Ecto neural progenitor cell (in vitro differentiated cells): ENCODE results near the gene DMD.
A peak's percentile ranks its signal among the peaks of the same experiment; 100 is the strongest.
"Not testable (repeated sequence)": the region's sequence is repeated elsewhere in the genome, so short reads cannot be mapped to it uniquely, and the experiment has no call there.

Experiments
- DNase-seq: peaks from one replicate; pipeline ENCODE4 v3.0.0-alpha.2; 2018; ENCODE audit warnings: low spot score

The DMD gene

DNA sequence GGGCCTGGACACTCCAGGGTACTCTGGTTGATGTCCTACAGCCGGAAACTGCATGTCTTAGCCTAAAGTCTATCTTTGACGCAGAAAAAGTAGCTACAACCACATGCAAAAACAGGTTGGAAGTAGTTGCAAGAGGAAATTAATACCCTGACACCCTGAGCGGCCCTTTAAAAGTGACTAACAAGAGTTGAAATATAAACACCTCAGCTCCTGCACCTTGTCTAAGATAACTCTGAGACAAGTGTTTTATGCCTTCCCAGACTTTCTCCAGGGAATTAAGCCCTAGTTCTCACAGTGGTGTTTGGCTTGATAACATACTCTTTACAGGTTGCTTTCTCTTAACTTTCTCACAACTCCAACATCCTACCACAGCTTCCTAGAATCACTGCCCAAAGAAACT lies 943.1 kb downstream of the DMD start:
- no peak for DNase-seq

DNA sequence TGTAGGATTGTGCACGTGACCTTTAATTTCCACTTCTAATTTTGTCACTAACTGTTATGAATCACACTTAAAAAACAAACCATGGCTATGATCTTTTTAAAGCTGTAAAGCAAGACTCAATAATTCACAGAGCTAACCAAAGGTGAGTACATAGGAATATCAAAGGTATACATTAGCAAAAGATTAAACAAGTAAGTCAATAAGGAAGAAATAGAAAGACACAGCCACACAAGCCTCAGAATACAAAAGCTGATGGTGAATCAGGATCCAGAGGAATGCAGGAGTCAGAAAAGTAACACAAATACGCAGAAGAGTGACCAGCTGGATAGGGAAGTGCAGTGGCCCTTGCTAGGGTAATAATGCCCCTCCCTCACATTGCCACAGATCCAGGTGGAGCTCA lies 943.6 kb downstream of the DMD start:
- DNase-seq = no peak

DNA sequence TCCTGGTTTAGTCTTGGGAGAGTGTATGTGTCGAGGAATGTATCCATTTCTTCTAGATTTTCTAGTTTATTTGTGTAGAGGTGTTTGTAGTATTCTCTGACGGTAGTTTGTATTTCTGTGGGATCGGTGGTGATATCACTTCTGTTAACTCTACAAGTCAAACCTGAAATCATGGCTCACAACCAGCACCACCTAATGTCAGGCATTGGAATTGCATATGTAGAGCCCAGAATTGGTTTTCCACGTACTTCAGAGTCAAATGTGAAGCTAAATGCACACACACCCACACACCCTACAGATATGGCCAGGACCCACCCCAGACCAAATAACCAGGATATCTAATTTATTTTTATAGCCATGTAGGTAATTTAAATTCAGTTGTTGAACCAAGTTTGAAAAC lies 964.7 kb downstream of the DMD start:
- DNase-seq = not testable (repeated sequence)

DNA sequence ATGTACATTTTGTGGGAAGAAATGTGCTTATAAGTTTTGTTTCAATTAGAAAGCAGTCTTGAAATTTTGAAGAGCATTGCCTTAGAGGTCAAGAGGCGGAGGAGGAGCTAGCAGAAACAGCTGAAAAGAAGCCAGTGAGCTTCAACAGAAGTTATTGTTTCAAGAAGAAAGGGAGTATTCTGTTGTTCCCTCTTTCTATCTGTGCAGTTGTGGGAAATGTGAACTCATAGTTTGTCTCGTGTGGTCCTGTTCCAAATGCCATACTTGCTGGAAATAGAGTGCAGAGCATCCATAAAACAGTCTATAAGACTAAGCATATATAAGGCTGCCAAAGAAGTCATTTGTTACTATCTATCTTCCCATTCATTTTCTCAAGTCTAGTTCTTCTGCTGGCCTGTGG lies 1015.7 kb downstream of the DMD start:
- DNase-seq = no peak

DNA sequence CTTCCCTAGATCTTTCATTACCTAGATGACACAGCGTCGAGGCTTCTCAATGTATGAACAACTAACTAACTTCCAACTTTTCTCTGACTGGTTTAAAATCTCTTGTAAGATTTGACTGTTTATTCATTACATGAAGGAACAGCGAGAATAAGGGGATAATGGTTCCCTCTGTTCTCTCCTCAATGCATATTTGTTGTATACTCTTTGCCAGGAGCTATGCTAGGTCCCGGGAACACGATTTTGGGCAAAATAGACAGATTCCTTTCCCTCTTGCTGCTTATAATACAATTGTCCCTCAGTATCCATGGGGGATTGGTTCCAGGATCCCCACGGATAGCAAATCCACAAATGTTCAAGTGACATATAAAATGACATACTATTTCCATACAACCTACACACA lies 1020.0 kb downstream of the DMD start:
- no peak for DNase-seq

DNA sequence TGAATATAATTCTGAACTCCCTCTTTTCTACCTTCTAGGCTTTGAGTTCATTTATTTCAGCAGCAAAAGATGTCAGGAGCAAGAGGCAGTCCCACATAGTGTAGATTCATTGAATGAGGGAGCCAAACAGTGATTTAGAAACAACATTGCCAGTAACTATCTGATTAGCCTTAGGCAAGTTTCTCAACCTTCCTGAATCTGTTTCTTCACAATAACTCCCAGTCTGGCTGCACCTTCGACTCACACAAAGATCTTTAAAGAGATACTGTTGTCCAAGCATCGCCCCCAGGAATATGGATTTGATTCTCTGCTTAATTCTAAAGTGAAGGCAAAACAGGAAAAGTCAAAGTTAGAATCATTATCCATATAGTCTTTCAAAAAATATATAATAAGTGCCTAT lies 1026.2 kb downstream of the DMD start:
- no peak for DNase-seq

DNA sequence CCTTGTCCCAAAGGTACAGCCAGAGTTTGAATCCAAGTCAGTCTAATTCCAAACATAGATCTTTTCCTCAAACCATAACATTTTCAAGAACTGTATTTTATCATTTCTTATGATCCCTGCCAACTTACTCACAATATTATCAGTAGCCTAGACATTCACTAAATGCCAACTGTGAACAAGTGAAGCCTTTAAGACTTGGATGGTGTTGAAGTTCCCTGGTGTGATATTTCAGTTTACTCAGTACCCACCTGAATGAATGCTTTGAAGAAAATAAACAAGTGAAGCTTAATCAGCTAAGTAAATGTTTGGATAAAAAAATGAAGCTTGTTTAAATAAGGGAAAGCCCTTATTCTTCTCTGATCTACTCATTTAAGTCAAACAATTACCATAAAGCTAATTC lies 1028.3 kb downstream of the DMD start:
- DNase-seq = no peak

DNA sequence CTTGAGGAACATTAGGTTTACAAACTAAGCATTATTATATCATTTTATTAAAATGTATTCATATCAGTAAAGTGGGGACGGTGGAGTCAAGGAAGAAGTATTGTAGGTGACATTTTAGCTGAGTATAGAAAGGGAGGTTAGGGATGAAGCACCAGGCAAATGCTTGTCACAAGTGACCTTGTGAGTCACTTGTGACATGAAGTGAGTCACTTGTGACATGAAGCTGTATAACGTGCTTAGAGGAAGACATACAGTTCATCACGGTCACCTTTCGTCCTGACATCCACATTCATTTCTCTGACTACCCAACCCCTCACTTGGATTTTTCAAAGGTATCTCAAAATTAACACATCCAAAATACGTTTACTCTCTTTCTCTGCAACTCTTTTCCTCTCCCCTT lies 1034.8 kb downstream of the DMD start:
- no peak for DNase-seq

DNA sequence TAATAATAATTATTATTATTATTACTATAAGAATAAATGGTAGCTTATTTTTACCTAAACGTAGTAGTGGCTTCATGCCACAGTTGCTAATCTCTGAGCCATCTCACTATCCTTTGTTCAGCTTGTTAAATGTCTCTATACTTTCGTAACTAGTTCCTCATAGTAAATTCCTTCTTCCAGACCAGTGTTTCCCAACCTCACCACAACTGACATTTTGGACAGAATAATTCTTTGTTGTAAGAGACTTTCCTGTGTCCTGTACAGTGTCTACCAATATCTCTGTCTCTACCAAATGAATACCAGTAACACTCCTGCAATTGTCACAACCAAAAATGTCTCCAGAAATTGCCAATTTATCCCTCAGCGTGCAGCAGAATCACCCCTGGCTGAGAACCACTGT lies 1040.9 kb downstream of the DMD start:
- no peak for DNase-seq

DNA sequence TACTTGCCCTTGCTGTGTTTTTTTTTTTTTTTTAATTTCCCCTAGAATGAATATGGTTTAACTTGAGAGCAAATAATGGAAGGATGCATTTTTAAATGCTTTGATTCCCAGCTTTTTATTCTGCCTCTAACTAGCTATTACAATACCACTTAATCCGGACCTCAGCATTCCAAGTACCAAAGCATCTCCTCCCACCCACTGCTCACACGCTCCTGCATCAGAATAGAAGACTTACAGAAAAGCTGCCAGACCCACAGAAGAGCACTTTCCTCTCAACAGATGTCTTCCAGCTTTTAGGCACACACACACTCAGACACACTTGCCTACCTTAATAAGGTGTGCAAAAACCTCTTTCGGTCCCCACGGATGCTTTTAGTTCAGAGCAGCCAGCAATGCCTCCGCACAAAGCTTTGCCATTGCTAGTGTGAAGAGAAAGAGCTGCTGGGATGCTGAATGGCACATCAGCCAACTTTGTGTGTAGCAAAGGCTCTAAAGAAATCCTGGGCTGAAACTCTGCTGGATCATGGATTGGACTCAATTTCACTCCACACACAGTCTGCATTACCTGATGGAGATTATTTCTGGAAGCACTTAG lies 1056.2 kb downstream of the DMD start:
- DNase-seq = peak; percentile 45

DNA sequence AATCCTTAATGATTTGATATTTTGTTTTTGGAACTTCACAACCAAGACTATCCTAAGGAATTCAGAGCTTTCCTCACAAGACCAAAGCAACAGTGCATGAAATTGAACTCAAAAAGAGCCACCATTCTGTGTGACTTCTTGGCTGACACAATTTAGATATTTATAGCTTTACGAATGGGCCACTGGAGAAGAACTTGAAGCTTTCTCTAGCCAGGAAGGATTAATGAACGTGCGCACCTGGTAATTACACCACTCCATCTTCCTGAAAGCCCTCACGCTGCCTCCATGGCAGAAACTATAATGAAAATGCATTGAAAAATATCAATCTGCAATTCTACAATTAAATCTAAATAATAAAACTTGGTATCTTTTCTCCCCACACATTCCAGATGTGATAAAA lies 1057.8 kb downstream of the DMD start:
- no peak for DNase-seq

DNA sequence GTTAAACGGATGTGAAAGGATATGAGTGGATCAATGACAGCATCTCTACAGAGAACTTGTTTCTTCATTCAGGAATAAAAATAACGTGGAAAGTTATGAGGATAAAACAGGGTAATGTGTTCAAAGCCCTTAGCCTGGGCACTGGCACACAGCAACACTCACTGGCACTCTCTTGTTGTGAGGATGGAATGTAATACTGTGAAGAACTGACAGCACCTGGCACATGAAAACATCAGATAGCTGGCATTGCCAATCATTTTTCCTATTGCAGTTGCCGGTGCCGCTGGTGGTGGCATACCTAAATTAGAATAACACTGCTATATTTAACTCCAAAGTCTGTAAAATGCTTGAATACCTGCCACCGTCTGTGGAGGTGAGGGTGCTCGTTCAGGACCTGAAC lies 1061.2 kb downstream of the DMD start:
- no peak for DNase-seq

DNA sequence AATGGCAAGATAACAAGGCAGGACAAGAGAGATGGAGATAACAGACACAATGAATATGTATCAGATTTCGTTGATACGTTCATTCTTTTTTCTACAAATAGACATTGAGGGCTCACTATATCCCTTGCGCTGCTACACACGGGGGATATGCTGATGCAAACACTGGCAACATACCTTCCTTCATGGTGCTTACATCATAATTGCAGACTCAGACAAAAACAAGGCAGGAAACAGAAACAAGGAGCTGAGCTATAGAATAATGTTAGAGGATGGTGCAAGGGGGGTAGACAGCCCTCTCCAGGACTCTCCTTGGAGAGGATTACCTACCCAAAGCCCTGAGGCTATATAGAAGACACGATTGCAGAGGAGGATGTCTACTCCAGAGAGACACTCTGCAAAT lies 1069.5 kb downstream of the DMD start:
- DNase-seq = no peak

DNA sequence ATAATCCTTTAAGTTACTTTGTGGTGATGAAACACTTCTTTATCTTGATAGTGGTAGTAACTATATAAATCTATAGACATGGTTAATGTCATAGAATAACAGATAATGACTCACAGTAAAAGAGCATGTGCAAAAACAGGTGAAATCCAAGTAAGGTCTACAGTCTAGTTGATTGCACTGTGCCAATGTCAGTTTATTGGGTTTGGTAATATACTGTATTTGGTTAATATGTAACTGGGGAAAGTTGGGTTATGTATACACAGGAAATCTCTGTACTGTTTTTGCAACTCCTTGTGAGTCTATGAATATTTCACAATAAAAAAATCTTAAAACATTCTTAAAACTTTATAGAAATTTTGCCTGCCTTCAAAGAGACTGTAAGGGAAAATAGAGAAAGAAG lies 1071.9 kb downstream of the DMD start:
- DNase-seq = no peak

DNA sequence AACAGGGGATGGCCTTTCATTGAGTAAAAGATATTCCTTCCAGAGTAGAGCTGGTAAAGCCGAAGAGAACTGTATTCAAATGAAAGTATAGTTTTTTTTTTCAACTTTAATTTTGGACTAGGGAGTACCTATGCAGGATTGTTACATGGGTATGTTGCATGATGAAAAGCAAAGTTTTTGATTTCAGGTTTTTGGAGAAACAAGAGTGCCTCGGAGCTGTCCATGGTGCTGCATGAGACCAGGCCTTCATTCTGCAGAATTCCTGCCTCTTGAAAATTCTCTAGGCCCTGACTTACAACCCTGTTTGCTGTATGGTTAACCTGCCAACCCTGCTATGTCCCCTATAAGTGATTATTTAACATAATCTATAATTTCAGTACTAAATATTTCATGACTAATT lies 1073.8 kb downstream of the DMD start:
- DNase-seq = no peak

DNA sequence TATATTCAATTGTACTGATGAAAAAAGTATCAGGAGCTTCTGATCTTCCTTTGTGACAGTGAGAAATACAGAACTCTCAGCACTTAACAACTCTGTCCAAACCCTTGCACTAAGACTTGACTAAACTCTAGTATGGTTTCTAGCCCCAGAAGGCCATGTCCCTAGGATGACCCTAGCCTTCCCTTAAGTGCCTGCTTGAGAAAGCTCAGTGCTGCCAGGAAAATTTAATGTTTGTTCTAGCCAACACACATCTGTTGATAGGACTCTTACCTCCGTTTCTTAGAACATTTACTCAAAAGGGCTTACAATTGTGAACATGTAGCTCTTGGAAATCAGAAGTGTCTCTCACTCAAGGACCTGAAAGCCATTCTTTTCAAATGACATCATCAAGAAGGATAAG lies 1084.4 kb downstream of the DMD start:
- DNase-seq = no peak

DNA sequence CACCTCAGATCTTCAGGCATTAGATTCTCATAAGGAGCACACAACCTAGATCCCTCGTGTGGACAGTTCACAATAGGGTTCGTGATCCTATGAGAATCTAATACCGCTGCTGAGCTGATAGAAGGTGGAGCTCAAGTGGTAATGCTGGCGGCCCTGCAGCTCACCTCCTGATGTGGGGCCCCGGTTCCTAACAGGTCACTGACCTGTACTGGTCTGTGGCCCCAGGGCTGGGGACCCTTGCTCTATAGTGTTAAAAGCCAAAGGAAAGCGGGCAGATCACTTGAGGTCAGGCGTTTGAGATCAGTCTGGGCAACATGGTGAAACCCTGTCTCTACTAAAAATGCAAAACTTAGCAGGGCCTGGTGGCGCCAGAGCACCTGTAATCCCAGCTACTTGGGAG lies 1092.5 kb downstream of the DMD start:
- no peak for DNase-seq

DNA sequence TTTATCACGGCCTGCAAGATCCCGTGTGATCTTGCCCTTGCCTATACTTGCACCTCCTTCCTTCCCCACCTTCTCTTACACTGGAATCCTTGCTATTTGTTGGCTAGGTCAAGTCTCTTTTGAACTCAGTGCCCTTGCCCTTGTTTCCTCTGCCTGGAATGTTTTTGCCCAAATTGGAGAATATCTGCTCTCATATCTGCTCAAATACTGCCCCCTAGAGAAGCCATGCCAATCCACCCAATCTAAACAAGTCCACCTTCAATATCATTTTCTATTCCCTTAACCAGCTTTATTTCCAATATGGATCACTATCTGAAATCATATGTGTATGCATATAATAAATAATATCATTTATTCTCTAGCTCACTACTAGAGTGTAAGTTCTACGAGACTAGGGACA lies 1095.3 kb downstream of the DMD start:
- no peak for DNase-seq

DNA sequence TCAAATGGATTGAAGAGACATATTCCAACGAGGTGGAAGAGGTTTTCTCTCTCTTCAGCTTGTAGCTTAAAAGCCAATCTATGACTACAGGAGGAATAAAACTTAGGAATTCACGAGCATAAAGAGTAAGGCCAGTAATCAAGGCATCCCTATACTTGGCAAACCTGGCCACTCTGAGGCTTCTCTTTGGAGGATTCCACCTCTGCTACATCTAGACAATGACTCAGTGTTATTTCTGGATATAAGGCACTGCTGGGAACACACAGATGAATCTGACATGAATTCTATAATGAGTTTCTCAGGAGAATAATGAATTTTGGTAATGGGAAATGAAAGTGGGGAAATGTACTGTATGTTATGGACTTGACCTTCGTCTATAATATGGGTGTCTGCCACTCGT lies 1123.7 kb downstream of the DMD start:
- no peak for DNase-seq

DNA sequence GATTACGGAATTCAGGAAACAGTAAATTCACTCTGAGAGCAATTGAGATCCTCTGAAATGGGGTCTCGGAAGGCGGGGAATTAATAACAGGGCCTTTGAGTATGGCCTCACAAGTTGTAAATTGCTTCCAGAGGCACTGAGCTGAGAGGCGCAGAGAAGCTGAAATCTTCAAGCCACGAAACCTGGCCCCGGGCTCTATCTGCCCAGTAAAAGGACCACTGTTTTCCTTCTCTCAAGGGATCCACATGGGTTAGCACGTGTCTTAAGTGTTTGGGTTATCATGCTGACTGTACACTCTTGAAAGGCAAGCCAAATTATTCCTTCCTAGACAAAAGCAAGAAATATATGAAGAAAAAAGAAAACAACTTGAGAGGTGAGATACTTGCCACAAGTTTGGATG lies 1126.6 kb downstream of the DMD start:
- no peak for DNase-seq

DNA sequence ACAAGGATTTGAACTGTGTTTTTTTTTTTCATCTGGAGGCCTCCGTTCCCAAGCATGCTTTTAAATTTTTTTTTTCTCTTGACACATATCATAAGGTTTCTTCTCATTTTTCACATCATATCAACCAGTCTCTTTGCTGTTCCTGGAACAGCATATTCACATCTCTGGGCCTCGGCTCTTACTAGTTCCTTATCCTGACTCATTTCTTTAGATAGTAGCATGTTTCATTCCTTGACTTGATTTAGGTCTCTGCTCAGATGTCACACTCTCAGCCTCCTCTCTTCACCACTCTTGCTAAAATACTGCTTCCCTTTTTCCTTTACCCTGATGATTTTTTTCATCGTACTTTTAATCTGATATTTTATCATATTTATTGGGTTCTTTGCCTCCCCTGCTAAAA lies 1163.1 kb downstream of the DMD start:
- no peak for DNase-seq

DNA sequence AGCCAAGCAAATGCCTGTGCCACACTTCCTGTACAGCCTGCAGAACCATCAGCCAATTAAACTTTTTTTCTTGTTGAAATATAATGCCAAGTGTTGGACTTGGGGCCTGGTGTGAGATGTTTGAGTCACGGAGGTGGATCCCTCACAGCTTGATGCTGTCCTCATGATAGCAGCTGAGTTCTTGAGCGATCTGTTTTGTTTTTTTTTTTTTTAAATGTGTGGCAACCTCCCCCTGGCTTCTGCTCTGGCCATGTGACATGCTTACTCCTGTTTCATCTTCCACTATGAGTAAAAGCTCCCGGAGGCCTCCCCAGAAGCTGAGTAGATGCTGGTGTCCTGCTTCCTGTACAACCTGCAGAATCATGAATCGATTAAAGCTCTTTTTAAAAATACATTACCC lies 1166.2 kb downstream of the DMD start:
- no peak for DNase-seq

DNA sequence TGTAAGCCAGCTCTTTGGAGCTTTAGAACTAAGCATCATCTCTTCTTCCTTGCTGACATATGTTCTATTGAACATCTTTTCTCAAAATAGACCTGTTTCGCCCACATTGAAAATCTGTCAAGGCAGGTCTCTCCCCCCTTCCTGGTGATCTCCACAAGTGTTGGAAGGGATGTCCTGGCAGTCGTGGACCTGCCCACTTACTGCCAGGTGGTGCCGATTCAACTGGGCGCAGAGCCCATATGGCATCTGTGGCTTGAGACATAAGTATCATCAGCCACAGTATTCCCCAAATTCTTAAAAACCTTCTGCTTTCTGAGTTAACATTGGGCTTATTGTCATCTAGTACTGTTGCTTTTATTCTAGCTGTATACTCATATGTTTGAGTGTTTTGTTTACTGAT lies 1170.2 kb downstream of the DMD start:
- no peak for DNase-seq

DNA sequence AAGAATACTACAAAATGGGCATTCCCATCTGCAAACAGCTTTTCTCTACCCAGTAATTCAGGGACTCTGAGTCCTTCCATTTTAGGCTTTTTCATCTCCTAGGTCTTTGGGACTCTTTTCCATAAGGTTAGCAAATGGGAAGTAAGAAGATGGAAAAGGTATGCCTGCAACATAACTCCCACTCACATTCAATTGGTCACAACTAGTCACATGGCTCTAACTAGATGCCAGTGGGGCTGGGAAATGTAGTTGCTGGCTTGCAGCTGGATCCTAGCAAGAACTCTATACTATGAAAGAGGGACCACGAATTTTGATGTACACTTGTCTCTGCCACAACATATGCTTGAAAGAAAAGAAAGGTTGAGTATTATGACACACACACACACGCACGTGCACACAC lies 1184.6 kb downstream of the DMD start:
- no peak for DNase-seq

DNA sequence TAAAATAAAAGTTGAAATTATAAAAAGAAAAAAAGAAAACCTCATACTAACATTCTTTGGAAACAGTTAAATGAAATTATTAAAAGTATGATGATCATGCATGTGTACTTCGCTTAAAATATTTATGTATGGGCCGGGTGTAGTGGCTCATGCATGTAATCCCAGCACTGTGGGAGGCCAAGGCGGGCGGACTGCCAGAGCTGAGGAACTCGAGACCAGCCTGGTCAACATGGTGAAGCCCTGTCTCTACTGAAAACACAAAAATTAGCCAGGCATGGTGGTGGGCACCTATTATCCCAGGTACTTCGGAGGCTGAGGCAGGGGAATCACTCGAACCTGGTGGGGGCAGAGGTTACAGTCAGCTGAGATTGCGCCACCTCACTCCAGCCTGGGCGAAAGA lies 1187.3 kb downstream of the DMD start:
- no peak for DNase-seq
